GM18505 (cell line): ENCODE results near the gene OR52N1.

Experiments
- ATAC-seq: cut with Tn5 transposase; IDR thresholded peaks from one replicate; pipeline ENCODE4 v1.9.1; 2021; ENCODE audit not compliant: unreplicated experiment
- POLR2A ChIP-seq: IDR thresholded peaks from 4 replicates; pipeline ENCODE4 v1.6.1; 2011; ENCODE audit warnings: borderline replicate concordance; ENCODE audit not compliant: insufficient read depth, insufficient read length; ENCODE audit errors: extremely low read depth

OR52N1 gene

GRCh38 chr11:5767056-5767455, 24.0 kb downstream of the OR52N1 start:
- no peak for ATAC-seq
- no peak for TF ChIP-seq POLR2A

GRCh38 chr11:5753943-5754342, 37.1 kb downstream of the OR52N1 start, which contains the start of gene OR52N4:
Gene OR52N4, plus strand, starts transcription at chr11:5754243. Its CDS starts 498 bp downstream, at chr11:5754741.
- TF ChIP-seq POLR2A: no peak
- ATAC-seq: no peak

- ATAC-seq: no peak
- TF ChIP-seq POLR2A: no peak
These were observed 41.2 kb downstream of the OR52N1 start for GRCh38 chr11:5749836-5750235.

- no peak for TF ChIP-seq POLR2A
- ATAC-seq: no peak
These were observed 44.5 kb downstream of the OR52N1 start for GRCh38 chr11:5746614-5747013.

GRCh38 chr11:5738431-5738830, 52.6 kb downstream of the OR52N1 start:
- TF ChIP-seq POLR2A: no peak
- ATAC-seq: no peak

GRCh38 chr11:5737670-5738392, 53.2 kb downstream of the OR52N1 start:
- no peak for ATAC-seq

GRCh38 chr11:5737091-5737490, 54.0 kb downstream of the OR52N1 start:
- ATAC-seq: no peak
- TF ChIP-seq POLR2A: no peak

More at GRCh38 chr11:5737670-5738392, 53.2 kb downstream of the OR52N1 start:
- TF ChIP-seq POLR2A: no peak
